ENCODE measurements around the gene FAM237B.
"Not testable (repeated sequence)": the region's sequence is repeated elsewhere in the genome, so short reads cannot be mapped to it uniquely, and the experiment has no call there.

The FAM237B gene

GRCh38 chr7:90345016-90345415, 23.9 kb upstream of the FAM237B start:
- no peak for DNase-seq (ENCODE audit: low read depth in 1 of 2, low spot score in 1 of 2)
- H3K27ac ChIP-seq (replicated peaks) = peak overlapping the region; percentile 94
- TF ChIP-seq POLR2AphosphoS5 (IDR thresholded peaks at IDR 0.05; ENCODE audit: low read depth) (no peak), CTCF (IDR thresholded peaks at IDR 0.05; ENCODE audit: insufficient read depth, low read length) (no peak), GABPA (IDR thresholded peaks at IDR 0.05; ENCODE audit: low read depth) (no peak), SPI1 (IDR thresholded peaks at IDR 0.05; ENCODE audit: borderline replicate concordance, low read depth) (no peak)
- TF ChIP-seq, protein P1, sequence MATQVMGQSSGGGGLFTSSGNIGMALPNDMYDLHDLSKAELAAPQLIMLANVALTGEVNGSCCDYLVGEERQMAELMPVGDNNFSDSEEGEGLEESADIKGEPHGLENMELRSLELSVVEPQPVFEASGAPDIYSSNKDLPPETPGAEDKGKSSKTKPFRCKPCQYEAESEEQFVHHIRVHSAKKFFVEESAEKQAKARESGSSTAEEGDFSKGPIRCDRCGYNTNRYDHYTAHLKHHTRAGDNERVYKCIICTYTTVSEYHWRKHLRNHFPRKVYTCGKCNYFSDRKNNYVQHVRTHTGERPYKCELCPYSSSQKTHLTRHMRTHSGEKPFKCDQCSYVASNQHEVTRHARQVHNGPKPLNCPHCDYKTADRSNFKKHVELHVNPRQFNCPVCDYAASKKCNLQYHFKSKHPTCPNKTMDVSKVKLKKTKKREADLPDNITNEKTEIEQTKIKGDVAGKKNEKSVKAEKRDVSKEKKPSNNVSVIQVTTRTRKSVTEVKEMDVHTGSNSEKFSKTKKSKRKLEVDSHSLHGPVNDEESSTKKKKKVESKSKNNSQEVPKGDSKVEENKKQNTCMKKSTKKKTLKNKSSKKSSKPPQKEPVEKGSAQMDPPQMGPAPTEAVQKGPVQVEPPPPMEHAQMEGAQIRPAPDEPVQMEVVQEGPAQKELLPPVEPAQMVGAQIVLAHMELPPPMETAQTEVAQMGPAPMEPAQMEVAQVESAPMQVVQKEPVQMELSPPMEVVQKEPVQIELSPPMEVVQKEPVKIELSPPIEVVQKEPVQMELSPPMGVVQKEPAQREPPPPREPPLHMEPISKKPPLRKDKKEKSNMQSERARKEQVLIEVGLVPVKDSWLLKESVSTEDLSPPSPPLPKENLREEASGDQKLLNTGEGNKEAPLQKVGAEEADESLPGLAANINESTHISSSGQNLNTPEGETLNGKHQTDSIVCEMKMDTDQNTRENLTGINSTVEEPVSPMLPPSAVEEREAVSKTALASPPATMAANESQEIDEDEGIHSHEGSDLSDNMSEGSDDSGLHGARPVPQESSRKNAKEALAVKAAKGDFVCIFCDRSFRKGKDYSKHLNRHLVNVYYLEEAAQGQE (IDR thresholded peaks at IDR 0.05; ENCODE audit: insufficient replicate concordance, low read depth) = no peak
- H3K27me3 ChIP-seq (ENCODE audit: insufficient read depth, poor library complexity, severe bottlenecking) = no peaks in the 10 kb centered on the region
- no peak overlapping the region for H3K4me3 ChIP-seq (replicated peaks; ENCODE audit: insufficient read depth, low read length)

DNA sequence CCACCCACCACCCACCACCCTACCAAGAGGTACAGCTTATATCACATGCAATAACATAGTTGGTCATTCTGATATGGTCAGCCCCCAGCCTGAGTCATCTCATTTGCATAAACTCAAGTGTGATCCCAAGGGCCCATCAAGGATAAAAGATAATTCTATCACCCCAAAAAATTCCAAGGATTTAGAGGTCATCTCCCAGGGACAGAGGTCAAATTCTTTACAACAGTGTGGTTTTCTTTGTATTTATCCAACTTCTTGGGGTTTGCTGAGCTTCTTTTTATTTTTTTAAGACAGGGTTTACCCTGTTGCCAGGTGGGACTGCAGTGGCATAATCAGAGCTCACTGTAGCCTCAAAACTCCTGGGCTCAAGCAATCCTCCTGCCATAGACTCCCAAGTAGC, 16.0 kb upstream of the FAM237B start:
- TF ChIP-seq CTCF (IDR thresholded peaks at IDR 0.05; ENCODE audit: insufficient read depth, low read length) (no peak), GABPA (IDR thresholded peaks at IDR 0.05; ENCODE audit: low read depth) (no peak), POLR2AphosphoS5 (IDR thresholded peaks at IDR 0.05; ENCODE audit: low read depth) (no peak), SPI1 (IDR thresholded peaks at IDR 0.05; ENCODE audit: borderline replicate concordance, low read depth) (no peak)
- TF ChIP-seq, protein P1 (IDR thresholded peaks at IDR 0.05; ENCODE audit: insufficient replicate concordance, low read depth) = no peak
- DNase-seq (ENCODE audit: low read depth in 1 of 2, low spot score in 1 of 2) = no peak

GRCh38 chr7:90334926-90335325, 13.8 kb upstream of the FAM237B start:
- not testable (repeated sequence) for H3K4me3 ChIP-seq (replicated peaks; ENCODE audit: insufficient read depth, low read length); DNase-seq (ENCODE audit: low read depth in 1 of 2, low spot score in 1 of 2); H3K27ac ChIP-seq (replicated peaks); H3K27me3 ChIP-seq (ENCODE audit: insufficient read depth, poor library complexity, severe bottlenecking)

More for the DNA sequence above, 16.0 kb upstream of the FAM237B start:
- no peak overlapping the region for H3K4me3 ChIP-seq (replicated peaks; ENCODE audit: insufficient read depth, low read length)
- no peak overlapping the region for H3K27ac ChIP-seq (replicated peaks)
- no peaks in the 10 kb centered on the region for H3K27me3 ChIP-seq (ENCODE audit: insufficient read depth, poor library complexity, severe bottlenecking)

GRCh38 chr7:90334193-90334843, 13.2 kb upstream of the FAM237B start:
- Histone ChIP-seq H3K27me3 (ENCODE audit: insufficient read depth, poor library complexity, severe bottlenecking) (no peaks in the 10 kb centered on the region), H3K27ac (replicated peaks) (no peak overlapping the region)
- DNase-seq (ENCODE audit: low read depth in 1 of 2, low spot score in 1 of 2) = no peak

More at GRCh38 chr7:90334193-90334843, 13.2 kb upstream of the FAM237B start:
- no peak overlapping the region for H3K4me3 ChIP-seq (replicated peaks; ENCODE audit: insufficient read depth, low read length)
- no peak for TF ChIP-seq CTCF (IDR thresholded peaks at IDR 0.05; ENCODE audit: insufficient read depth, low read length)
- no peak for TF ChIP-seq POLR2AphosphoS5 (IDR thresholded peaks at IDR 0.05; ENCODE audit: low read depth)
- no peak for TF ChIP-seq GABPA (IDR thresholded peaks at IDR 0.05; ENCODE audit: low read depth)
- TF ChIP-seq SPI1 (IDR thresholded peaks at IDR 0.05; ENCODE audit: borderline replicate concordance, low read depth) = no peak
- TF ChIP-seq, protein P1 (IDR thresholded peaks at IDR 0.05; ENCODE audit: insufficient replicate concordance, low read depth) = no peak

All from HL-60 (cell line).